NT2/D1 (cell line): Measurements from ENCODE around the gene GAL3ST2.

Experiments used
- SUZ12 ChIP-seq: IDR thresholded peaks from 2 replicates; pipeline ENCODE4 v1.6.1; 2011; ENCODE audit not compliant: insufficient read length, insufficient read depth; ENCODE audit errors: extremely low read depth
- YY1 ChIP-seq: IDR thresholded peaks from 2 replicates; pipeline ENCODE4 v1.6.1; 2011; ENCODE audit not compliant: insufficient read length, insufficient read depth

DNA sequence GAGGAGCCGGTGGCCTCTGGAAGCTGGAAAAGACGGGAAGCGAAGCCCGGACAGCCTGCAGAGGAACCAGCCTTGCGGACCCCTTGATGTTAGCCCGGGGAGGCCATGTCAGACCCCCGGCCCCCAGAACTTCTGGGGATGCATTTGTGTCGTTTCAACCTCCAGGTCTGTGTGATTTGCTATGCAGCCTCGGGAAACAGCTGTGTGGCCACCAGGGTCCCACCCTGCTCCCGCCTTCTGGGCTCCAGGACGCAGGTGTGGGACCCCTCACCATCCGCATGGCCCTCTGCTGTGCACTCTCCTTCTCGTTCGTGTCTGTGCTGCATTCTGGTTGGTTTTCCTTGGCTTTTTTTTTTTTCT is 45.6 kb downstream of the GAL3ST2 start:
- TF ChIP-seq SUZ12 (no peak), YY1 (no peak)
